Caco-2 (cell line): ENCODE measurements around the gene ADAMTS19. TPM values are rescaled to one million over a fixed set of nuclear protein-coding genes. Genes with fewer than 3 reads are reported as not detected.

Experiments
- BruUV-seq: library from RNA; stranded (reverse); fragments of 400-500 nt; replicated peaks from 2 replicates; lab custom pipeline; 2021; lab: Mats Ljungman, UMichigan
- CTCF ChIA-PET: fragments of 300-600 bp; sonication (Branson Sonifier 250); formaldehyde crosslinking; loops from one replicate; lab custom pipeline; 2022; ENCODE audit warnings: antibody characterized with exemption; lab: Charles Lee
- POLR2A ChIA-PET: fragments of 300-600 bp; sonication (Branson Sonifier 250); formaldehyde crosslinking; loops from one replicate; lab custom pipeline; 2022; ENCODE audit warnings: antibody characterized with exemption; lab: Charles Lee
- DNase-seq, 2 experiments: peaks; one replicate each; pipeline versions ENCODE4 v3.0.0 to v3.0.0-alpha.2; 2020 to 2022
- H3K27me3 ChIP-seq: replicated peaks from 2 replicates; pipeline ENCODE4 v1.6.0; 2011; ENCODE audit warnings: low read length; ENCODE audit not compliant: control insufficient read depth, insufficient read depth
- H3K36me3 ChIP-seq: 2 replicates; pipeline ENCODE4 v1.5.1; 2011; ENCODE audit warnings: low read length; ENCODE audit not compliant: control insufficient read depth, insufficient read depth
- H3K4me1 ChIP-seq: fragments of 250-450 bp; sonication (Bioruptor Pico); 2 replicates; pipeline ENCODE4 v1.5.1; 2020; ENCODE audit warnings: mild to moderate bottlenecking
- H3K4me3 ChIP-seq: 2 replicates; pipeline ENCODE4 v1.5.1; 2011; ENCODE audit warnings: low read depth, mild to moderate bottlenecking, control low read depth, low read length
- H3K9me3 ChIP-seq: fragments of 250-450 bp; sonication (Bioruptor Pico); 2 replicates; pipeline ENCODE4 v1.5.1; 2020; ENCODE audit warnings: mild to moderate bottlenecking, moderate library complexity
- H3K27ac Mint-ChIP-seq: one replicate; pipeline ENCODE4 v1.8.0; 2022; ENCODE audit warnings: mixed read lengths; ENCODE audit not compliant: unreplicated experiment
- H3K27me3 Mint-ChIP-seq: one replicate; pipeline ENCODE4 v1.8.0; 2022; ENCODE audit warnings: mixed read lengths; ENCODE audit not compliant: insufficient read depth, unreplicated experiment
- H3K36me3 Mint-ChIP-seq: one replicate; pipeline ENCODE4 v1.8.0; 2022; ENCODE audit warnings: mild to moderate bottlenecking, mixed read lengths; ENCODE audit not compliant: insufficient read depth, unreplicated experiment
- H3K4me1 Mint-ChIP-seq: one replicate; pipeline ENCODE4 v1.8.0; 2022; ENCODE audit warnings: low read depth, mixed read lengths; ENCODE audit not compliant: unreplicated experiment
- H3K4me3 Mint-ChIP-seq: one replicate; pipeline ENCODE4 v1.8.0; 2022; ENCODE audit warnings: mild to moderate bottlenecking, moderate library complexity, mixed read lengths; ENCODE audit not compliant: unreplicated experiment
- H3K9me3 Mint-ChIP-seq: one replicate; pipeline ENCODE4 v1.8.0; 2022; ENCODE audit warnings: mixed read lengths; ENCODE audit not compliant: unreplicated experiment
- CTCF ChIP-seq, 2 experiments: fragments of 200-600 bp in 1 of 2; IDR thresholded peaks; 1 replicate in 1 of 2; 2 replicates in 1 of 2; pipeline versions ENCODE4 v1.5.1 to v1.8.0; 2011 to 2022; ENCODE audit warnings: antibody characterized with exemption in 1 of 2, control low read depth in 1 of 2, inconsistent platforms in 1 of 2, low read depth in 1 of 2, low read length in 1 of 2, mild to moderate bottlenecking in 1 of 2, moderate library complexity in 1 of 2; ENCODE audit not compliant: insufficient read depth in 1 of 2, severe bottlenecking in 1 of 2, unreplicated experiment in 1 of 2
- intact Hi-C: fragments of 100-400 bp; cut with micrococcal nuclease; formaldehyde crosslinking; loops from one replicate; pipeline ENCODE4 v1.10.0; 2022; ENCODE audit not compliant: unreplicated experiment
- total RNA-seq: library from RNA; stranded (reverse); gene quantifications from 2 replicates; pipeline ENCODE4 v1.2.3, GENCODE V29; 2022

ADAMTS19 gene
- total RNA-seq, 1 experiment from 2014 or later: 0.95 TPM

DNA sequence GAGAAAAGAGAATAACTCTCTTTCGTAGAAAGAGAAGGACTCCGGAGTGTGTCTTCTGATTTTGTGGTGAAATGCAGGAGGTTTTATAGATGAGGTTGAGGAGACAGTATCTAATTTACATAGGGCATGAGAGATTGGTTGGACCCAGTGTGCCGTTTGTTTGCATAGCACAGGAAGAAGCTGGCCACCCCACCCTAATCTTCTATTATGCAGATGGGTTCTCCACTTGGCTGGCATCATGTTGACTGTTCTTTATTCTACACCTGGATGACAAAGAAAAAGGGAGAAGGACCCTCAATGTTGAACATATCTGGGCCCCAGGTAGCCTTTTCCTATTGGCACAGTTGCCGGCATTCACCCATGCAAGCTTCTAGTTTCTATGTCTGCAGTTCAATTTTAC is 264.5 kb downstream of the ADAMTS19 start:
- no TSS peak for BruUV-seq
- CTCF ChIA-PET: no interaction called here
- DNase-seq: no peak
- no peaks in the 10 kb centered on the region for H3K36me3 ChIP-seq
- no peak overlapping the region for H3K4me3 Mint-ChIP-seq
- H3K4me1 ChIP-seq: no peaks in the 10 kb centered on the region
- no peaks in the 10 kb centered on the region for H3K27me3 ChIP-seq
- peaks cover 5% of the 10 kb centered on the region for H3K36me3 Mint-ChIP-seq
- no peak overlapping the region for H3K27ac Mint-ChIP-seq
- H3K9me3 Mint-ChIP-seq: no peaks in the 10 kb centered on the region
- no peak for TF ChIP-seq CTCF (IDR thresholded peaks at IDR 0.05; ENCODE audit: insufficient read depth in 1 of 2, low read depth in 1 of 2, low read length in 1 of 2, severe bottlenecking in 1 of 2, unreplicated experiment in 1 of 2)
- H3K4me1 Mint-ChIP-seq: no peaks in the 10 kb centered on the region
- H3K9me3 ChIP-seq: no peaks in the 10 kb centered on the region
- POLR2A ChIA-PET: no interaction called here
- no peak overlapping the region for H3K4me3 ChIP-seq
- no peaks in the 10 kb centered on the region for H3K27me3 Mint-ChIP-seq
- intact Hi-C loops: no loop called here

DNA sequence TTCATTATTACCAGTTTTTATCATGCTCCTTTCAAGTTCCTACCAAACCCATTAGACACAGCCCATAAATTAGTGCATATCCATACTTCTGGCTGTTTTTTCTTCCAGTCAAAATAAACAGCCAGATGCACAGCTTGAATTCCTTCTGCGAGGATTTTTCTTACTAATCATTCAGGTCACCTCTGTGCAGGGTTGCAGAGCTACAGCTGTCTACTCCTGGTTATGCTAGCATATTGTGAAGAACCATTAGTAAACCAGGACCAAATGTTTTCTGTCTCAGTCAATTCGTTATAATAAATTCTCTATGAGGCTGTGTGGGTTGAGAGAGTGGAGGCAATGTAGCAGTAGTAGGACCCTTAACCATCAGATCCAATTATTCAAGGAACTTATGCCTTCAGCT is 279.7 kb downstream of the ADAMTS19 start:
- Mint-ChIP-seq H3K4me1 (no peaks in the 10 kb centered on the region), H3K36me3 (peaks cover 5% of the 10 kb centered on the region), H3K9me3 (no peaks in the 10 kb centered on the region), H3K4me3 (no peak overlapping the region), H3K27me3 (no peaks in the 10 kb centered on the region), H3K27ac (no peak overlapping the region)
- Histone ChIP-seq H3K4me3 (no peak overlapping the region), H3K27me3 (no peaks in the 10 kb centered on the region), H3K36me3 (no peaks in the 10 kb centered on the region), H3K9me3 (no peaks in the 10 kb centered on the region), H3K4me1 (no peaks in the 10 kb centered on the region)
- intact Hi-C loops: no loop called here
- CTCF ChIA-PET: no interaction called here
- no peak for DNase-seq
- BruUV-seq: no TSS peak
- POLR2A ChIA-PET: no interaction called here
- TF ChIP-seq CTCF (IDR thresholded peaks at IDR 0.05; ENCODE audit: insufficient read depth in 1 of 2, low read depth in 1 of 2, low read length in 1 of 2, severe bottlenecking in 1 of 2, unreplicated experiment in 1 of 2): no peak

DNA sequence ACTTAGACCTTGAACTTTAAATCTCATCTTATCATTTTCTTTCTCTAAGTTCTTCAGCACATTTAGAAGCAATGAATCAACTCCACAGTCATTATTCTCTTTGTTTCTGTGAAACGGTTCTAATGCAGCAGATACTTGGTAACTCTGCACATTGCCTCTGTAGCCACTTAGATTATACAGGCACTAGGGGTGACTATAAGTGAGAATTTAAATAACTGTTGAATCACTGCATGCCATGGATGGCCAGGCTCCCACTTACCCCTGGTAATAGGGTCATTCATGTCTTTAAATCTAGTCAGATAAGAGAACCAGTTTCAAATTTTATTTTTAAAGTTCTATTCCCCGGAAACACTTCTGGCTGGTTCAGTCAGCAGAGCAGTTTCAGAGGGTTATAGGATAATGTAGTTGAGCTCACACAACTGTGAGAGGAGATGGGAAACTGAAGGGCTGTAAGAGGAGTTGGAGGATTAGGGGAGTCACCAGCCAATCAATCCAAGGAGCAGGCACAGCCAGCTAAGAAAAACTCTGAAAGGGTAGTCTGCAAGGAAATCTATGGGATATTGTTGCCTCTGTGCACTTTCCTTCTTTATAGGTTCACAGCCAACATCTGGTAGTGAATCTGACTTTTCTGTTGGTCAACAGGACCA is 283.6 kb downstream of the ADAMTS19 start:
- H3K9me3 Mint-ChIP-seq: no peaks in the 10 kb centered on the region
- POLR2A ChIA-PET: no interaction called here
- TF ChIP-seq CTCF (IDR thresholded peaks at IDR 0.05; ENCODE audit: insufficient read depth in 1 of 2, low read depth in 1 of 2, low read length in 1 of 2, severe bottlenecking in 1 of 2, unreplicated experiment in 1 of 2): no peak
- no peak overlapping the region for H3K4me3 Mint-ChIP-seq
- no peaks in the 10 kb centered on the region for H3K4me1 Mint-ChIP-seq
- no peak overlapping the region for H3K27ac Mint-ChIP-seq
- Histone ChIP-seq H3K9me3 (no peaks in the 10 kb centered on the region), H3K27me3 (no peaks in the 10 kb centered on the region), H3K4me1 (no peaks in the 10 kb centered on the region), H3K4me3 (no peak overlapping the region), H3K36me3 (no peaks in the 10 kb centered on the region)
- H3K36me3 Mint-ChIP-seq: peaks cover 5% of the 10 kb centered on the region
- BruUV-seq: no TSS peak
- H3K27me3 Mint-ChIP-seq: no peaks in the 10 kb centered on the region
- intact Hi-C loops: no loop called here
- CTCF ChIA-PET: no interaction called here
- DNase-seq: no peak
